WTC11 (cell line): ENCODE results near the gene NSD1. TPM values are rescaled to one million over a fixed set of nuclear protein-coding genes. Genes with fewer than 3 reads are reported as not detected.

Experiments used
- CBFB ChIP-seq: sonication (generic); formaldehyde crosslinking; IDR thresholded peaks from 2 replicates; pipeline ENCODE4 v1.8.1; 2022; ENCODE audit warnings: mild to moderate bottlenecking, low read depth, missing genetic modification reagents
- CREB1 ChIP-seq: sonication (generic); formaldehyde crosslinking; IDR thresholded peaks from 2 replicates; pipeline ENCODE4 v1.8.0; 2023; ENCODE audit warnings: mild to moderate bottlenecking, missing genetic modification reagents
- GRHL2 ChIP-seq: fragments of 250-450 bp; sonication (Bioruptor Pico); IDR thresholded peaks from 2 replicates; pipeline ENCODE4 v1.8.0; 2022; ENCODE audit warnings: mild to moderate bottlenecking, moderate library complexity; ENCODE audit not compliant: insufficient replicate concordance, severe bottlenecking
- JAZF1 ChIP-seq: fragments of 250-450 bp; sonication (Bioruptor Pico); IDR thresholded peaks from 2 replicates; pipeline ENCODE4 v1.9.0; 2021; ENCODE audit warnings: moderate library complexity, mild to moderate bottlenecking, inconsistent platforms
- NR2C2 ChIP-seq: sonication (generic); formaldehyde crosslinking; IDR thresholded peaks from 2 replicates; pipeline ENCODE4 v1.8.0; 2022; ENCODE audit warnings: mild to moderate bottlenecking, missing genetic modification reagents
- PRRX2 ChIP-seq: fragments of 250-450 bp; sonication (Bioruptor Pico); IDR thresholded peaks from 2 replicates; pipeline ENCODE4 v1.8.0; 2021; ENCODE audit warnings: mild to moderate bottlenecking
- RELA ChIP-seq: sonication (generic); formaldehyde crosslinking; IDR thresholded peaks from 2 replicates; pipeline ENCODE4 v1.8.1; 2022; ENCODE audit warnings: missing genetic modification reagents, mild to moderate bottlenecking, borderline replicate concordance
- SP1 ChIP-seq: sonication (generic); formaldehyde crosslinking; conservative IDR thresholded peaks from 2 replicates; pipeline ENCODE4 v1.8.1; 2022; ENCODE audit warnings: missing genetic modification reagents
- TCF7 ChIP-seq: sonication (generic); formaldehyde crosslinking; IDR thresholded peaks from 2 replicates; pipeline ENCODE4 v1.8.0; 2022; ENCODE audit warnings: mild to moderate bottlenecking, low read depth, missing genetic modification reagents, moderate library complexity
- TP53 ChIP-seq: sonication (generic); formaldehyde crosslinking; IDR thresholded peaks from 2 replicates; pipeline ENCODE4 v1.8.1; 2023; ENCODE audit warnings: mild to moderate bottlenecking, missing genetic modification reagents
- ZNF396 ChIP-seq: fragments of 250-450 bp; sonication (Bioruptor Pico); IDR thresholded peaks from 2 replicates; pipeline ENCODE4 v1.8.0; 2021; ENCODE audit warnings: mild to moderate bottlenecking, moderate library complexity, borderline replicate concordance
- ZNF423 ChIP-seq: fragments of 250-450 bp; sonication (Bioruptor Pico); IDR thresholded peaks from 2 replicates; pipeline ENCODE4 v2.1.2; 2022; ENCODE audit warnings: mild to moderate bottlenecking, moderate library complexity
- total RNA-seq: library from RNA; stranded (reverse); gene quantifications from 3 replicates; pipeline ENCODE4 v1.2.3, GENCODE V29; 2021
- TF ChIP-seq, protein P1 (sequence below): fragments of 250-450 bp; sonication (Bioruptor Pico); IDR thresholded peaks from 2 replicates; pipeline ENCODE4 v1.9.0; 2021; ENCODE audit warnings: mild to moderate bottlenecking, borderline replicate concordance
- TF ChIP-seq, protein P2 (sequence below): sonication (generic); formaldehyde crosslinking; IDR thresholded peaks from 2 replicates; pipeline ENCODE4 v1.8.0; 2023; ENCODE audit warnings: missing genetic modification reagents
- TF ChIP-seq, protein P3 (sequence below): sonication (generic); formaldehyde crosslinking; IDR thresholded peaks from 2 replicates; pipeline ENCODE4 v1.8.1; 2023; ENCODE audit warnings: mild to moderate bottlenecking, missing genetic modification reagents, moderate library complexity
- TF ChIP-seq, protein P4 (sequence below): sonication (generic); formaldehyde crosslinking; IDR thresholded peaks from 2 replicates; pipeline ENCODE4 v1.8.0; 2023; ENCODE audit warnings: missing genetic modification reagents, mild to moderate bottlenecking, borderline replicate concordance
- TF ChIP-seq, protein P5 (sequence below): fragments of 200-600 bp; IDR thresholded peaks from 2 replicates; pipeline ENCODE4 v1.8.0; 2022; ENCODE audit warnings: antibody characterized with exemption
- TF ChIP-seq, protein P6 (sequence below): sonication (generic); formaldehyde crosslinking; IDR thresholded peaks from 2 replicates; pipeline ENCODE4 v1.8.1; 2023; ENCODE audit warnings: mild to moderate bottlenecking, missing genetic modification reagents, borderline replicate concordance
- TF ChIP-seq, protein P7 (sequence below): fragments of 250-450 bp; sonication (Bioruptor Pico); IDR thresholded peaks from 2 replicates; pipeline ENCODE4 v1.9.0; 2021; ENCODE audit warnings: mild to moderate bottlenecking

NSD1 gene
- total RNA-seq, 1 experiment from 2014 or later: 148 TPM

DNA sequence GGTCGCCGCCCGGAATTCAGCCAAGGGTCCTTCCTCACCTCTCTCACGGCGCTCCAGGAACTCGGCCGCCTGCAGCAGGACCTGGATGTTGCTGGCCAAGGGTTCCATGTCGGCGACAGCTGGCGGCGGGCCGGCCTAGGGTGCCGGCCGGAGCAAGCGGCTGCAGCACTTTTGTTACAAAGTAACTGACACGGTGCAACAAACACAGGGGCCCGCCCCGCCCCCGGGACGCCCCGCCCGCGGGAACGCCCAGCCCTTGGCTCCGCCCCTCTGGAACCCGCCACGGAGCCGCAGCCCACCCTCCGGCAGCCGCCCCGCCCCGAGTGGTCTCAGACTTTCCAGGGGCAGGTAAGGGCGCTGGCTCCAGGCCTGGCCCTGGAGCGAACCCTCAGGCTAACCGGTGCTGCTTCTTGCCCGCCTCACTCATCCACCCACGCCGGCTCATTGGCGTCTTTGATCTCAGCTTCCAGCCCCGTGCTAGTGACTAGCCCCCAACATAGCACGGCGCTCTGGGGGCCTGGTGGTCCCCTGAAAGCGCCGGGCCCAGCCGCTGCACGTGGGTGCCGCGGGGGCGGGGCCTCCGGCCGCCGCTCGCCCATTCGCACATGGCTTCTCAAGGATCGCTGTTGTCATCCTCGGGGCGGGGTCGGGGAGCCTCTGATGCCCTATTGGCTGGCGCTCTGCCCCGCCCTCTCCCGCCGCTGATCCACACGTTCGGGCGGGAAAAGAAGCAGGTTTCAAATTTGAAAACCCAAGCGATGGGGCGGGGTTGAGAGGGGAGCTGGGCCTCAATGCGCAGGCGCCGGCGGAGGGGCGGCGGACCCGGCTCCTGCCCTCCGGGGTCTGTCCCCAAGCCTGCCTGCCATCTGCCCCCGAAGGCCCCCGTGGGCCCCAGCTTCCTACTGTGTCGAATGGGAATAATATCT is 178.4 kb downstream of the NSD1 start, which contains the start of gene MXD3 (continued):
- TF ChIP-seq, protein P1, sequence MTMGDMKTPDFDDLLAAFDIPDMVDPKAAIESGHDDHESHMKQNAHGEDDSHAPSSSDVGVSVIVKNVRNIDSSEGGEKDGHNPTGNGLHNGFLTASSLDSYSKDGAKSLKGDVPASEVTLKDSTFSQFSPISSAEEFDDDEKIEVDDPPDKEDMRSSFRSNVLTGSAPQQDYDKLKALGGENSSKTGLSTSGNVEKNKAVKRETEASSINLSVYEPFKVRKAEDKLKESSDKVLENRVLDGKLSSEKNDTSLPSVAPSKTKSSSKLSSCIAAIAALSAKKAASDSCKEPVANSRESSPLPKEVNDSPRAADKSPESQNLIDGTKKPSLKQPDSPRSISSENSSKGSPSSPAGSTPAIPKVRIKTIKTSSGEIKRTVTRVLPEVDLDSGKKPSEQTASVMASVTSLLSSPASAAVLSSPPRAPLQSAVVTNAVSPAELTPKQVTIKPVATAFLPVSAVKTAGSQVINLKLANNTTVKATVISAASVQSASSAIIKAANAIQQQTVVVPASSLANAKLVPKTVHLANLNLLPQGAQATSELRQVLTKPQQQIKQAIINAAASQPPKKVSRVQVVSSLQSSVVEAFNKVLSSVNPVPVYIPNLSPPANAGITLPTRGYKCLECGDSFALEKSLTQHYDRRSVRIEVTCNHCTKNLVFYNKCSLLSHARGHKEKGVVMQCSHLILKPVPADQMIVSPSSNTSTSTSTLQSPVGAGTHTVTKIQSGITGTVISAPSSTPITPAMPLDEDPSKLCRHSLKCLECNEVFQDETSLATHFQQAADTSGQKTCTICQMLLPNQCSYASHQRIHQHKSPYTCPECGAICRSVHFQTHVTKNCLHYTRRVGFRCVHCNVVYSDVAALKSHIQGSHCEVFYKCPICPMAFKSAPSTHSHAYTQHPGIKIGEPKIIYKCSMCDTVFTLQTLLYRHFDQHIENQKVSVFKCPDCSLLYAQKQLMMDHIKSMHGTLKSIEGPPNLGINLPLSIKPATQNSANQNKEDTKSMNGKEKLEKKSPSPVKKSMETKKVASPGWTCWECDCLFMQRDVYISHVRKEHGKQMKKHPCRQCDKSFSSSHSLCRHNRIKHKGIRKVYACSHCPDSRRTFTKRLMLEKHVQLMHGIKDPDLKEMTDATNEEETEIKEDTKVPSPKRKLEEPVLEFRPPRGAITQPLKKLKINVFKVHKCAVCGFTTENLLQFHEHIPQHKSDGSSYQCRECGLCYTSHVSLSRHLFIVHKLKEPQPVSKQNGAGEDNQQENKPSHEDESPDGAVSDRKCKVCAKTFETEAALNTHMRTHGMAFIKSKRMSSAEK (CRISPR knock-in tag): no peak
- TF ChIP-seq, protein P2, sequence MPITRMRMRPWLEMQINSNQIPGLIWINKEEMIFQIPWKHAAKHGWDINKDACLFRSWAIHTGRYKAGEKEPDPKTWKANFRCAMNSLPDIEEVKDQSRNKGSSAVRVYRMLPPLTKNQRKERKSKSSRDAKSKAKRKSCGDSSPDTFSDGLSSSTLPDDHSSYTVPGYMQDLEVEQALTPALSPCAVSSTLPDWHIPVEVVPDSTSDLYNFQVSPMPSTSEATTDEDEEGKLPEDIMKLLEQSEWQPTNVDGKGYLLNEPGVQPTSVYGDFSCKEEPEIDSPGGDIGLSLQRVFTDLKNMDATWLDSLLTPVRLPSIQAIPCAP (CRISPR knock-in tag): no peak
- no peak for TF ChIP-seq CREB1
- TF ChIP-seq, protein P3, sequence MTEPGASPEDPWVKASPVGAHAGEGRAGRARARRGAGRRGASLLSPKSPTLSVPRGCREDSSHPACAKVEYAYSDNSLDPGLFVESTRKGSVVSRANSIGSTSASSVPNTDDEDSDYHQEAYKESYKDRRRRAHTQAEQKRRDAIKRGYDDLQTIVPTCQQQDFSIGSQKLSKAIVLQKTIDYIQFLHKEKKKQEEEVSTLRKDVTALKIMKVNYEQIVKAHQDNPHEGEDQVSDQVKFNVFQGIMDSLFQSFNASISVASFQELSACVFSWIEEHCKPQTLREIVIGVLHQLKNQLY: no peak
- no peak for TF ChIP-seq ZNF396 (CRISPR knock-in tag)
- TF ChIP-seq TCF7 (CRISPR knock-in tag): no peak
- TF ChIP-seq, protein P4, sequence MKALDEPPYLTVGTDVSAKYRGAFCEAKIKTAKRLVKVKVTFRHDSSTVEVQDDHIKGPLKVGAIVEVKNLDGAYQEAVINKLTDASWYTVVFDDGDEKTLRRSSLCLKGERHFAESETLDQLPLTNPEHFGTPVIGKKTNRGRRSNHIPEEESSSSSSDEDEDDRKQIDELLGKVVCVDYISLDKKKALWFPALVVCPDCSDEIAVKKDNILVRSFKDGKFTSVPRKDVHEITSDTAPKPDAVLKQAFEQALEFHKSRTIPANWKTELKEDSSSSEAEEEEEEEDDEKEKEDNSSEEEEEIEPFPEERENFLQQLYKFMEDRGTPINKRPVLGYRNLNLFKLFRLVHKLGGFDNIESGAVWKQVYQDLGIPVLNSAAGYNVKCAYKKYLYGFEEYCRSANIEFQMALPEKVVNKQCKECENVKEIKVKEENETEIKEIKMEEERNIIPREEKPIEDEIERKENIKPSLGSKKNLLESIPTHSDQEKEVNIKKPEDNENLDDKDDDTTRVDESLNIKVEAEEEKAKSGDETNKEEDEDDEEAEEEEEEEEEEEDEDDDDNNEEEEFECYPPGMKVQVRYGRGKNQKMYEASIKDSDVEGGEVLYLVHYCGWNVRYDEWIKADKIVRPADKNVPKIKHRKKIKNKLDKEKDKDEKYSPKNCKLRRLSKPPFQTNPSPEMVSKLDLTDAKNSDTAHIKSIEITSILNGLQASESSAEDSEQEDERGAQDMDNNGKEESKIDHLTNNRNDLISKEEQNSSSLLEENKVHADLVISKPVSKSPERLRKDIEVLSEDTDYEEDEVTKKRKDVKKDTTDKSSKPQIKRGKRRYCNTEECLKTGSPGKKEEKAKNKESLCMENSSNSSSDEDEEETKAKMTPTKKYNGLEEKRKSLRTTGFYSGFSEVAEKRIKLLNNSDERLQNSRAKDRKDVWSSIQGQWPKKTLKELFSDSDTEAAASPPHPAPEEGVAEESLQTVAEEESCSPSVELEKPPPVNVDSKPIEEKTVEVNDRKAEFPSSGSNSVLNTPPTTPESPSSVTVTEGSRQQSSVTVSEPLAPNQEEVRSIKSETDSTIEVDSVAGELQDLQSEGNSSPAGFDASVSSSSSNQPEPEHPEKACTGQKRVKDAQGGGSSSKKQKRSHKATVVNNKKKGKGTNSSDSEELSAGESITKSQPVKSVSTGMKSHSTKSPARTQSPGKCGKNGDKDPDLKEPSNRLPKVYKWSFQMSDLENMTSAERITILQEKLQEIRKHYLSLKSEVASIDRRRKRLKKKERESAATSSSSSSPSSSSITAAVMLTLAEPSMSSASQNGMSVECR (CRISPR knock-in tag): no peak
- no peak for TF ChIP-seq ZNF423 (CRISPR knock-in tag)
- TF ChIP-seq, protein P5, sequence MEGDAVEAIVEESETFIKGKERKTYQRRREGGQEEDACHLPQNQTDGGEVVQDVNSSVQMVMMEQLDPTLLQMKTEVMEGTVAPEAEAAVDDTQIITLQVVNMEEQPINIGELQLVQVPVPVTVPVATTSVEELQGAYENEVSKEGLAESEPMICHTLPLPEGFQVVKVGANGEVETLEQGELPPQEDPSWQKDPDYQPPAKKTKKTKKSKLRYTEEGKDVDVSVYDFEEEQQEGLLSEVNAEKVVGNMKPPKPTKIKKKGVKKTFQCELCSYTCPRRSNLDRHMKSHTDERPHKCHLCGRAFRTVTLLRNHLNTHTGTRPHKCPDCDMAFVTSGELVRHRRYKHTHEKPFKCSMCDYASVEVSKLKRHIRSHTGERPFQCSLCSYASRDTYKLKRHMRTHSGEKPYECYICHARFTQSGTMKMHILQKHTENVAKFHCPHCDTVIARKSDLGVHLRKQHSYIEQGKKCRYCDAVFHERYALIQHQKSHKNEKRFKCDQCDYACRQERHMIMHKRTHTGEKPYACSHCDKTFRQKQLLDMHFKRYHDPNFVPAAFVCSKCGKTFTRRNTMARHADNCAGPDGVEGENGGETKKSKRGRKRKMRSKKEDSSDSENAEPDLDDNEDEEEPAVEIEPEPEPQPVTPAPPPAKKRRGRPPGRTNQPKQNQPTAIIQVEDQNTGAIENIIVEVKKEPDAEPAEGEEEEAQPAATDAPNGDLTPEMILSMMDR: no peak
- TF ChIP-seq PRRX2 (CRISPR knock-in tag): no peak
- TF ChIP-seq GRHL2: no peak
- peak; percentile 65; the same call in 1 of the 2 replicates for TF ChIP-seq SP1
- TF ChIP-seq JAZF1 (CRISPR knock-in tag): no peak
- TF ChIP-seq RELA: 0 out of 2 replicates have a peak, but pooled peaks have one; percentile 41
- TF ChIP-seq, protein P6, sequence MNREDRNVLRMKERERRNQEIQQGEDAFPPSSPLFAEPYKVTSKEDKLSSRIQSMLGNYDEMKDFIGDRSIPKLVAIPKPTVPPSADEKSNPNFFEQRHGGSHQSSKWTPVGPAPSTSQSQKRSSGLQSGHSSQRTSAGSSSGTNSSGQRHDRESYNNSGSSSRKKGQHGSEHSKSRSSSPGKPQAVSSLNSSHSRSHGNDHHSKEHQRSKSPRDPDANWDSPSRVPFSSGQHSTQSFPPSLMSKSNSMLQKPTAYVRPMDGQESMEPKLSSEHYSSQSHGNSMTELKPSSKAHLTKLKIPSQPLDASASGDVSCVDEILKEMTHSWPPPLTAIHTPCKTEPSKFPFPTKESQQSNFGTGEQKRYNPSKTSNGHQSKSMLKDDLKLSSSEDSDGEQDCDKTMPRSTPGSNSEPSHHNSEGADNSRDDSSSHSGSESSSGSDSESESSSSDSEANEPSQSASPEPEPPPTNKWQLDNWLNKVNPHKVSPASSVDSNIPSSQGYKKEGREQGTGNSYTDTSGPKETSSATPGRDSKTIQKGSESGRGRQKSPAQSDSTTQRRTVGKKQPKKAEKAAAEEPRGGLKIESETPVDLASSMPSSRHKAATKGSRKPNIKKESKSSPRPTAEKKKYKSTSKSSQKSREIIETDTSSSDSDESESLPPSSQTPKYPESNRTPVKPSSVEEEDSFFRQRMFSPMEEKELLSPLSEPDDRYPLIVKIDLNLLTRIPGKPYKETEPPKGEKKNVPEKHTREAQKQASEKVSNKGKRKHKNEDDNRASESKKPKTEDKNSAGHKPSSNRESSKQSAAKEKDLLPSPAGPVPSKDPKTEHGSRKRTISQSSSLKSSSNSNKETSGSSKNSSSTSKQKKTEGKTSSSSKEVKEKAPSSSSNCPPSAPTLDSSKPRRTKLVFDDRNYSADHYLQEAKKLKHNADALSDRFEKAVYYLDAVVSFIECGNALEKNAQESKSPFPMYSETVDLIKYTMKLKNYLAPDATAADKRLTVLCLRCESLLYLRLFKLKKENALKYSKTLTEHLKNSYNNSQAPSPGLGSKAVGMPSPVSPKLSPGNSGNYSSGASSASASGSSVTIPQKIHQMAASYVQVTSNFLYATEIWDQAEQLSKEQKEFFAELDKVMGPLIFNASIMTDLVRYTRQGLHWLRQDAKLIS: no peak
- TF ChIP-seq TP53 (CRISPR knock-in tag): peak; percentile 66; the same call in 1 of the 2 replicates
- TF ChIP-seq, protein P7, sequence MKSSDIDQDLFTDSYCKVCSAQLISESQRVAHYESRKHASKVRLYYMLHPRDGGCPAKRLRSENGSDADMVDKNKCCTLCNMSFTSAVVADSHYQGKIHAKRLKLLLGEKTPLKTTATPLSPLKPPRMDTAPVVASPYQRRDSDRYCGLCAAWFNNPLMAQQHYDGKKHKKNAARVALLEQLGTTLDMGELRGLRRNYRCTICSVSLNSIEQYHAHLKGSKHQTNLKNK (CRISPR knock-in tag): no peak
- TF ChIP-seq NR2C2 (CRISPR knock-in tag): no peak
- no peak for TF ChIP-seq CBFB (CRISPR knock-in tag)
